NB4 (cell line): Measurements from ENCODE around the gene HSD17B12.

ENCODE experiments used
- DNase-seq: peaks from one replicate; pipeline ENCODE4 v3.0.0; 2010; ENCODE audit warnings: low read depth
- H3K4me3 ChIP-seq: one replicate; pipeline ENCODE4 v1.5.1; 2011; ENCODE audit warnings: mild to moderate bottlenecking, low read depth, low read length, moderate library complexity
- MAX ChIP-seq: IDR thresholded peaks from 2 replicates; pipeline ENCODE4 v1.6.1; 2011; ENCODE audit warnings: low read depth, low read length
- MYC ChIP-seq: IDR thresholded peaks from 2 replicates; pipeline ENCODE4 v1.6.1; 2011; ENCODE audit warnings: low read depth, low read length
- POLR2A ChIP-seq: IDR thresholded peaks from 2 replicates; pipeline ENCODE4 v1.6.1; 2011; ENCODE audit warnings: mild to moderate bottlenecking; ENCODE audit not compliant: insufficient read length; ENCODE audit errors: extremely low read depth
- TF ChIP-seq, protein P1 (sequence below): IDR thresholded peaks from one replicate; pipeline ENCODE4 v1.5.1; 2012; ENCODE audit warnings: low read depth, low read length

HSD17B12 gene

GRCh38 chr11:43746670-43747069 lies 66.1 kb downstream of the HSD17B12 start:
- DNase-seq = no peak
- no peak for TF ChIP-seq MAX
- TF ChIP-seq, protein P1, sequence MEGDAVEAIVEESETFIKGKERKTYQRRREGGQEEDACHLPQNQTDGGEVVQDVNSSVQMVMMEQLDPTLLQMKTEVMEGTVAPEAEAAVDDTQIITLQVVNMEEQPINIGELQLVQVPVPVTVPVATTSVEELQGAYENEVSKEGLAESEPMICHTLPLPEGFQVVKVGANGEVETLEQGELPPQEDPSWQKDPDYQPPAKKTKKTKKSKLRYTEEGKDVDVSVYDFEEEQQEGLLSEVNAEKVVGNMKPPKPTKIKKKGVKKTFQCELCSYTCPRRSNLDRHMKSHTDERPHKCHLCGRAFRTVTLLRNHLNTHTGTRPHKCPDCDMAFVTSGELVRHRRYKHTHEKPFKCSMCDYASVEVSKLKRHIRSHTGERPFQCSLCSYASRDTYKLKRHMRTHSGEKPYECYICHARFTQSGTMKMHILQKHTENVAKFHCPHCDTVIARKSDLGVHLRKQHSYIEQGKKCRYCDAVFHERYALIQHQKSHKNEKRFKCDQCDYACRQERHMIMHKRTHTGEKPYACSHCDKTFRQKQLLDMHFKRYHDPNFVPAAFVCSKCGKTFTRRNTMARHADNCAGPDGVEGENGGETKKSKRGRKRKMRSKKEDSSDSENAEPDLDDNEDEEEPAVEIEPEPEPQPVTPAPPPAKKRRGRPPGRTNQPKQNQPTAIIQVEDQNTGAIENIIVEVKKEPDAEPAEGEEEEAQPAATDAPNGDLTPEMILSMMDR = no peak
- no peak for TF ChIP-seq MYC
- TF ChIP-seq POLR2A = no peak
- H3K4me3 ChIP-seq = no peak overlapping the region

DNA sequence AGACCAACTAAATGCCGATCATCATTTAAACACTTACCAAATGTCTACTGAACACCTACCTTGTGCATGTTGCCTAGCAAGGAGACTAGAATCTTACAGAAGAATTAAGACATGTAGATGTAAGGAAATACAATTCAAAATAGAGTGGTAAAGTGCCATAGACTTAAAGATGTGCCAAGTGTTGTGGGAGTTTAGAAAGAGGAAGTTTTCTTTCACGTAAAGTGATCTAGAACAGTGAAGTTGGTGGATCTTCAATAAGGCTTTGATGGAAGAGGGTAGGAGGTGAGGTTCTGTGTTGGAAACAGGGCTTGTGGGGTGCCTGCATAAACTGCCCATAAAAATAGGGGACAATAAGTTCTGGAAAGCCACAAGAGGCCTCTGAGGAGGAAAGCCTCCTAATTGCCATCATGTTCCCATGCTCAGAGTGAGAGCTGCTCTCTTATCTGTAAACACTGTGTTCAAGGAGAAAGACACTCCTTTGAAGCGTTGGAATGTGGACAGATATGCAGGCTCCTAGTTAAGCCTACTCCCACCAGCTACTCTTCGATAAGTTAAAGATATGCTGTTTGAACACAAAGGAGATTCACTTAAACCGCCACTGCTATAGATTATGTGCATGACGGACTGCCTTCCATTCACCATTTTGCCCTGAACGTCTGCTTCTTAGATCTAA lies 66.7 kb downstream of the HSD17B12 start:
- TF ChIP-seq, protein P1 = no peak
- no peak for TF ChIP-seq MYC
- TF ChIP-seq POLR2A = no peak
- TF ChIP-seq MAX = no peak
- no peak overlapping the region for H3K4me3 ChIP-seq
- DNase-seq = peak; percentile 14

DNA sequence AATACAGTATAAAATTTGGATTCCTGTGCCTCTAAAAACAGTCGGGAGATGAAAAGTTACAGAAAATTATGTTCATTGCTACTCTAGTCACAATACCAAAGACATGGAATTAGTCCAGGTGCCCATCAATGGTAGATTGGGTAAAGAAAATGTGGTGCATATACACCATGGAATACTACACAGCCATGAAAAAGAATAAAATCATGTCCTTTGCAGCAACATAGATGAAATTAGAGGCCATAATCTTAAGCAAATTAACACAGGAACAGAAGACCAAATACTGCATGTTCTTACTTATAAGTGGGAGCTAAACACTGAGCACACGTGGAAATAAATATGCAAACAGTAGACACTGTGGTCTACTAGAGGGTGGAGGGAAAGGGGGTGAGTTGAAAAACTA lies 67.6 kb downstream of the HSD17B12 start:
- H3K4me3 ChIP-seq = no peak overlapping the region
- no peak for DNase-seq
- TF ChIP-seq POLR2A = no peak

DNA sequence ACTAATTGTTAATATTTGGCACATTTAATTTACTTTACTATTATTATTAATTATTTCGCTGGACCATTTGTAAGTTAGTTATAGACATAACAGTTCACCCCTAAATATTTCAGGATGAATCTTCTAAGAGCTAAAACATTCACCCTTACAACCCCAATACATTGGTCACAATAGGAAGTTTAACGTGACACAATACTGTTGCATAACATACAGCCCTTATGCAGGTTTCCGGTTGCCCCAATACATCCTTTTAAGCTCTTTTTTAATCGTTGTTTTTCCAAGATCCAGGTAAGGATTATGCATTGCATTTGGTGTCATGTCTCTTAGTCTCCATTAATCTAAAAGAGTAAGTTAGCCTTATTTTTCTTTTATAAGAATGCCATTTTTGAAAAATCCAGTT lies 71.2 kb downstream of the HSD17B12 start:
- peak; percentile 66 for DNase-seq
- no peak for TF ChIP-seq MAX
- no peak for TF ChIP-seq POLR2A
- TF ChIP-seq, protein P1 = no peak
- no peak for TF ChIP-seq MYC
- no peak overlapping the region for H3K4me3 ChIP-seq

GRCh38 chr11:43756575-43756974 lies 76.0 kb downstream of the HSD17B12 start:
- DNase-seq = no peak
- no peak overlapping the region for H3K4me3 ChIP-seq
- TF ChIP-seq, protein P1 = no peak
- no peak for TF ChIP-seq POLR2A
- TF ChIP-seq MYC = no peak
- no peak for TF ChIP-seq MAX

DNA sequence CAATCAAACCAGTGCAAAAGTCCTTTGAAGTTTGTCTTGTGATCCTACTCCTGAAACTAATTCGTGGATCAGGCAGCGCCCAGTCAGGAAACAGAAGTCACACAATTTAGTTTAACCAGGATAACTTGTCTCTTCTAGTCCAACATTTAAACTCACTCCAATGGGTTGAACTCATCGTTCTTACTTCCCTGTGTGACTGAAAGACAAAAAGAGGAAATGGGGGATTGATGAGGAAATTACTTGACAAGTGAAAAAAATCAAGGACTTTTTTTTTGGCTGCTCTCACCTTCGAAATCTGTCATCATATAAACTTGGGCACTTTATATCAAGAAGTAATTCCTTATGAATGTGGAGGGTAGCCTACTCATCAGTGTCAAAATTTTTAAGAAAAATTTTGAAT lies 78.4 kb downstream of the HSD17B12 start:
- peak; percentile 35 for DNase-seq
- TF ChIP-seq, protein P1 = no peak
- no peak for TF ChIP-seq MAX
- TF ChIP-seq POLR2A = no peak
- no peak for TF ChIP-seq MYC
- H3K4me3 ChIP-seq = no peak overlapping the region
